ENCODE measurements around the gene ELL2.

DNA sequence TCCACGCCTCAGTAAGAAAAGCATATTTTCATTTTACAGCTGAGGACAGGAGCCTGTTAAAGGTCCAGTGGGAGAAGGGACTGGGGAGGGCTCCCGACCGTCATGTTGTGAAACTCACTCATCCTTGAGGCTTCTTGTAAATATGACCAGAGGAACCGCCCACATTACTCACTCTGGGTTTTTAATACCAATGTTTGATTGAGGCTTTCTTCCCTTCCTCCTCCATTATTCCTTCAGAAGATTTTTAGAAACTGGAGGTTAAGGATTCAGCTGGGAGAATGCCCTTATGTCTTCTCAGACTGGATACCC is 77.7 kb downstream of the ELL2 start:
- TF ChIP-seq ZFX (IDR thresholded peaks at IDR 0.05; ENCODE audit: borderline replicate concordance) = no peak
- TF ChIP-seq, protein P1, sequence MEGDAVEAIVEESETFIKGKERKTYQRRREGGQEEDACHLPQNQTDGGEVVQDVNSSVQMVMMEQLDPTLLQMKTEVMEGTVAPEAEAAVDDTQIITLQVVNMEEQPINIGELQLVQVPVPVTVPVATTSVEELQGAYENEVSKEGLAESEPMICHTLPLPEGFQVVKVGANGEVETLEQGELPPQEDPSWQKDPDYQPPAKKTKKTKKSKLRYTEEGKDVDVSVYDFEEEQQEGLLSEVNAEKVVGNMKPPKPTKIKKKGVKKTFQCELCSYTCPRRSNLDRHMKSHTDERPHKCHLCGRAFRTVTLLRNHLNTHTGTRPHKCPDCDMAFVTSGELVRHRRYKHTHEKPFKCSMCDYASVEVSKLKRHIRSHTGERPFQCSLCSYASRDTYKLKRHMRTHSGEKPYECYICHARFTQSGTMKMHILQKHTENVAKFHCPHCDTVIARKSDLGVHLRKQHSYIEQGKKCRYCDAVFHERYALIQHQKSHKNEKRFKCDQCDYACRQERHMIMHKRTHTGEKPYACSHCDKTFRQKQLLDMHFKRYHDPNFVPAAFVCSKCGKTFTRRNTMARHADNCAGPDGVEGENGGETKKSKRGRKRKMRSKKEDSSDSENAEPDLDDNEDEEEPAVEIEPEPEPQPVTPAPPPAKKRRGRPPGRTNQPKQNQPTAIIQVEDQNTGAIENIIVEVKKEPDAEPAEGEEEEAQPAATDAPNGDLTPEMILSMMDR (IDR thresholded peaks at IDR 0.05) = no peak

Measured in 22Rv1 (cell line).